PFSK-1 (cell line): Measurements from ENCODE around the gene MYH10.

Experiments
- FOXP2 ChIP-seq: optimal IDR thresholded peaks from 2 replicates; pipeline ENCODE3; 2011; ENCODE audit warnings: borderline replicate concordance, control low read depth, inconsistent platforms; ENCODE audit not compliant: insufficient read depth; ENCODE audit errors: extremely low read length, extremely low read depth
- POLR2AphosphoS5 ChIP-seq: IDR thresholded peaks from 2 replicates; pipeline ENCODE4 v1.6.1; 2012; ENCODE audit warnings: low read depth, mild to moderate bottlenecking, control low read depth, low read length, moderate library complexity
- REST ChIP-seq, 2 experiments: IDR thresholded peaks; 2 replicates each; pipeline versions ENCODE4 v1.6.1 to v1.8.0; 2011 to 2012; ENCODE audit warnings: low read depth in 2 of 2, low read length in 2 of 2, control low read depth in 1 of 2, inconsistent platforms in 1 of 2, mild to moderate bottlenecking in 1 of 2, moderate library complexity in 1 of 2; ENCODE audit not compliant: insufficient read depth in 1 of 2
- SIN3A ChIP-seq: IDR thresholded peaks from 2 replicates; pipeline ENCODE4 v1.6.1; 2012; ENCODE audit warnings: mild to moderate bottlenecking, low read length, moderate library complexity, borderline replicate concordance; ENCODE audit not compliant: insufficient read depth
- TAF1 ChIP-seq: IDR thresholded peaks from 2 replicates; pipeline ENCODE4 v1.6.1; 2012; ENCODE audit warnings: low read length, control low read depth, borderline replicate concordance; ENCODE audit not compliant: insufficient read depth

Gene MYH10

GRCh38 chr17:8586766-8587165, 43.8 kb downstream of the MYH10 start:
- TF ChIP-seq REST (IDR thresholded peaks at IDR 0.05; ENCODE audit: insufficient read depth in 1 of 2, low read depth in 2 of 2, low read length in 2 of 2), result no peak
- no peak for TF ChIP-seq FOXP2
- no peak for TF ChIP-seq SIN3A

- TF ChIP-seq POLR2AphosphoS5 (no peak), REST (IDR thresholded peaks at IDR 0.05; ENCODE audit: insufficient read depth in 1 of 2, low read depth in 2 of 2, low read length in 2 of 2) (no peak), FOXP2 (no peak), SIN3A (no peak), TAF1 (no peak)
Observed at GRCh38 chr17:8585911-8586310, 44.6 kb downstream of the MYH10 start.

GRCh38 chr17:8583954-8584353, 46.6 kb downstream of the MYH10 start:
- TF ChIP-seq TAF1, result no peak
- no peak for TF ChIP-seq FOXP2
- no peak for TF ChIP-seq POLR2AphosphoS5
- no peak for TF ChIP-seq REST (IDR thresholded peaks at IDR 0.05; ENCODE audit: insufficient read depth in 1 of 2, low read depth in 2 of 2, low read length in 2 of 2)
- no peak for TF ChIP-seq SIN3A

- TF ChIP-seq FOXP2 (no peak), REST (IDR thresholded peaks at IDR 0.05; ENCODE audit: insufficient read depth in 1 of 2, low read depth in 2 of 2, low read length in 2 of 2) (no peak), POLR2AphosphoS5 (no peak), TAF1 (no peak), SIN3A (no peak)
Observed at GRCh38 chr17:8580952-8581658, 49.4 kb downstream of the MYH10 start.

GRCh38 chr17:8577868-8578267, 52.7 kb downstream of the MYH10 start:
- TF ChIP-seq SIN3A, result no peak
- TF ChIP-seq POLR2AphosphoS5, result no peak
- TF ChIP-seq FOXP2, result no peak
- no peak for TF ChIP-seq REST (IDR thresholded peaks at IDR 0.05; ENCODE audit: insufficient read depth in 1 of 2, low read depth in 2 of 2, low read length in 2 of 2)
- no peak for TF ChIP-seq TAF1
